ENCODE measurements around the gene CDK2AP2.
"Not testable (repeated sequence)": the region's sequence is repeated elsewhere in the genome, so short reads cannot be mapped to it uniquely, and the experiment has no call there.

Gene CDK2AP2

DNA sequence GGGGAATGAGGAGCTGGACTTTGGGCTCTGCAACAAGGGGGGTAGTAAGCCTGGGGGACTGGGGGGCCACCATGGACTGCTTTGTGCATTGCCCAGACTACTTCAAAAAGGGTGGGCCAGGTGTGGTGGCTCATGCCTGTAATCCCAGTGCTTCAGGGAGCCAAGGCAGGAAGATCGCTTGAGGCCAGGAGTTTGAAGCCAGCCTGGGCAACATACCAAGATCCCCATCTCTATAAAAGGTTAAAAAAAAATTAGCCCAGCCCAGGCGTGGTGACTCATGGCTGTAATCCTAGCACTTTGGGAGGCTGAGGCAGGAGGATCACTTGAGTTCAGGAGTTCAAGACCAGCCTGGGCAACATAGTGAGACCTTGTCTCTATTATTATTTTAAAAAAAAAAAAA is 42.4 kb downstream of the CDK2AP2 start:
- not testable (repeated sequence) for DNase-seq

DNA sequence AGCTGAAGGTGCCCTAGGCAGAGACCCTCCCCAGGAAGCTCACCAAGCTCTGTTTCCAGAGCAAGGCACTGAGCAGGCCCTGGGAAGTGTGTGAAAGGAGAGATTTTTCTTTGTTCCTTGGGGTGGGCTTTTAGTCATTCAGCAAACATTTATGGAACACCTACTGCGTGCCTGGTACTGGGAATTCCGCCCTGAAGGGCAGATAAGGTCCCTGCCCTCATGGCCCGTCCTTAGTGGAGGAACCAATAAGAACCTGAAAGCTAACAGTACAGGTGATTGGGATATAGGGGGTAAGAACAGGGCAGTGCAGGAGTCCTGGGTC is 42.8 kb downstream of the CDK2AP2 start:
- no peak for DNase-seq

DNA sequence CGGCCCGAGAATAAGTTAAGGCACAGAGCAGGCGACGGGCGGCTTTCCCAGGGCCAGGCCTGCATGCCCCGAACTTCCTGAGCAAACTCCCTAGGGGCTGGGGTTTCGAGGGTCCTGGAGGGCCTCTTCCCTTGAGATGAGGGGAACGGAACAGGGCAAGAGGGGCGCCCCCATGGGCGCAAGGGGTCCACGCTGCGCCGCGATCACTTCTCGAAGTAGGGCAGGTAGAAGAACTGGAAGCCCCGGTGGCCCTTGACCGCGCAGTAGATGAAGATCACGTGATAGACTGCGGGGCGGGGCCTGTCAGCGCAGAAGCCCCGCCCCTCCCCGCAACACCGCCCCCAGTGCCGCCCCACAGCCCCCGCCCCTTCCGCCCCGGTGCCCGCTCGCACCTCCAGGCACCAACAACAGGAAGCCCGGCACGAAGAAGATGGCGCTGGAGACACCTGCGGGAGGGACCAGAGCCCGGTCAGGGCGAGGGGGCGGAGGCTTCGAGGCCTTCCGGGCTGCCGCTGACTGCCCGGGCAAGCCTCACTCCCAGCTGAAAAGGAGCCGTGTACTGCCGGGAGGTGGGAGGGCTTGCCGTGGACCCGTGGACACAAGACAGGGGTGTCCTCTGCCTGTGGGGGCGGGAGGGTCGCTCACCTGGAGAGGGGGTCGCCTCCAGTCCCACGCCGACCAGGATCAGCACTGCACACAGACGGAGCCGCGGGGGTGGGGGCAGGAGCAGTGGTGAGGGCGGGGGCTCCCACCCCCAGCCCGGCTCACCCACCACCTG is 43.4 kb downstream of the CDK2AP2 start:
- DNase-seq: peak; percentile 93

DNA sequence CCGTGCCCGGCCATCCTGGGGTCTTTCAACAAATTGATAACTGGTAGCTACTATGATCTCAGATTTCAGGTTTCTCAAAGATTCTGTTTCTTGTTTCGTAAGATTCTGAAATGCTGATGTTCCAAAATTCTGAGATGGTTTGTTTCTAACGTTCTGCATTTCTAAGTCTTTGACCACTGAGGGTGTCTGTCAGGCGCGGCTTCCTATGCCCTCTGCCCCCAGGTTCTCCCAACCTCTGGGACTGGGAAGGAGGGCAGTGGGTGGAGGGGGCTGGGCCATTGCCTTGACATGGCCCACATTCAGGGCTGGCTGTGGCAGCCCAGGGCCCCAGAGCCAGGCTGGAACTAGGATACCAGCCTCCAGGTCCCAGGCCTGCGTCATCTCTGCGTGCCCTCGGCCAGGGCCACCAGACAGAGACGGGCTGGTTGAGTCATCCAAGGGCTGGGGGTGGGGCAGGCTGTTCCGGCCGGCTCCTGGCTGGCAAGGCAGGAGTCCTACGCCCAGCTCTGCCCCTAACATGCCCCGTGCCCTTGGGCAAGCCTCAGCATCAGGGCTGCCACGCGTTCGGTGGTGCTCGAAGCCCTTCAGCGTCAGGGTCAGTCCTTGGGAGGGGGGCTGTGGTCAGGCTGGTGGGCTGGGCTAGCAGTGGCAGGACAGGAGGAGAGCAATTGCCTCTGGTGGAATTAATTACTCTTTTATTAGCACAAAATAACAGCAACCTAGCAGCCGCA is 44.1 kb downstream of the CDK2AP2 start:
- no peak for DNase-seq

DNA sequence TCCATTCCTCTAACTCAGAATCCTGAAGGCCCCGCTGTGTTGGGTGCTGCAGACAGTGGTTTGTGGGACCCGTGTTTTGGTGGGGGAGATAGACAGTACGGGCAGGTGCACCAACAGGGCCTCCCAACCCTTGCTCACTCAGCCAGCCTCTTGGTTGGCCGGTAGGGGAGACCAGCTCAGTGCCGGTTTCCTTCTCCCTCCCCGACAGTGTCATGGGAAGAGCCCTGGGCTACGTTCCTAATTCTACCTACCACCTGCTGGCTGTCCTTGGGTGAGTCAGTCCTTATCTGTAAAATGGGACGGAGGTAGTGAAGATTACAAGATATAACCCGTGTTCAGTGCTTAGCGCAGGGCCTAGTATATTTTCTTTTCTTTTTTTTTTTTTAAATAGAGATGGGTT is 44.8 kb downstream of the CDK2AP2 start:
- DNase-seq: no peak

DNA sequence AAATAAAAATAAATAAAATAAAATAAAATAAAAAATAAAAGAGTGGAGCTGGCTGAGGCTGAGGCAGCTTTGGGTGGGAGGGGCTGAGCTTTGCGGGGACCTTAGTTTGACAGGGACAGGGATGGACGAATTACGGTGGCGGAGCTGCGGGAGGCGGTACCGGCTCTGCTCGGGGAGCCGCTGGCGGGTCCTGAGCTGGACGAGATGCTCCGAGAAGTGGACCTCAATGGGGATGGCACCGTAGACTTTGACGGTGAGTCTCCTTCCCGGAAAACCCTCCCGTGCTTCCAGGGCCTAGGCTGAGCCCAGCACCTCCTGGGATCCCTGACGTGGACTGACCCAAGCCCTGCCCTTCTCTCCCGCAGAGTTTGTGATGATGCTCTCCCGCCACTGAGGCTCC is 49.7 kb downstream of the CDK2AP2 start:
- no peak for DNase-seq

DNA sequence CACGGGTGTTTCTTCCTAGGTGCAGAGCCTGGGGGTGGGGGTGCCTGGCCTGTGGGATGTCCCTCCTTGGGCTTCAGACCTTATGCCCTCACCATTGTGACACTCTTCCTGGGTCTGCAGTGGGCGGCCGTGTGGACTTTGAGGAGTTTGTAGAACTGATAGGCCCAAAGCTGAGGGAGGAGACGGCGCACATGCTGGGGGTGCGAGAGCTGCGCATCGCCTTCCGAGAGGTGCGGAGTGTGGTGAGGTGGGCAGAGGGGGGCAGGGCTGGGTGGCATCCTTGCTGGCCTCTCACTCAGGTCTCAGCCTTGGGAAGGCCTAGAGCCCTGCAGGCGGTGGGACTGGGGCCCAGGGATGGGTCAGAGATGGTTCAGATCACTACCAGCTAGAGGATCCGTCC is 50.5 kb downstream of the CDK2AP2 start:
- DNase-seq: no peak
